Mesenteric fat pad (tissue), 1 donor: Measurements from ENCODE around the gene PPP2R3B. TPM values are rescaled to one million over a fixed set of nuclear protein-coding genes. Genes with fewer than 3 reads are reported as not detected.

Source experiments
- DNase-seq: peaks from one replicate; pipeline ENCODE4 v3.0.0-alpha.2; 2020; ENCODE audit warnings: low spot score
- total RNA-seq: library from RNA; stranded (reverse); fragmentation: NEBNext Ultra II Directional; extraction: Animal tissue kit (Norgen Biotek cat#: 25700); gene quantifications from one replicate; pipeline ENCODE4 v1.2.1, GENCODE V29; 2021
- donor health status: DM: yes; HTN: yes; CAD: no.

The PPP2R3B gene
- total RNA-seq, 1 donor from 2014 or later, result 7.3 TPM

GRCh38 chrX:324664-325063 lies 62.0 kb downstream of the PPP2R3B start:
- DNase-seq, result peak; percentile 41

GRCh38 chrX:323721-324628 lies 62.7 kb downstream of the PPP2R3B start:
- peak; percentile 43 for DNase-seq

DNA sequence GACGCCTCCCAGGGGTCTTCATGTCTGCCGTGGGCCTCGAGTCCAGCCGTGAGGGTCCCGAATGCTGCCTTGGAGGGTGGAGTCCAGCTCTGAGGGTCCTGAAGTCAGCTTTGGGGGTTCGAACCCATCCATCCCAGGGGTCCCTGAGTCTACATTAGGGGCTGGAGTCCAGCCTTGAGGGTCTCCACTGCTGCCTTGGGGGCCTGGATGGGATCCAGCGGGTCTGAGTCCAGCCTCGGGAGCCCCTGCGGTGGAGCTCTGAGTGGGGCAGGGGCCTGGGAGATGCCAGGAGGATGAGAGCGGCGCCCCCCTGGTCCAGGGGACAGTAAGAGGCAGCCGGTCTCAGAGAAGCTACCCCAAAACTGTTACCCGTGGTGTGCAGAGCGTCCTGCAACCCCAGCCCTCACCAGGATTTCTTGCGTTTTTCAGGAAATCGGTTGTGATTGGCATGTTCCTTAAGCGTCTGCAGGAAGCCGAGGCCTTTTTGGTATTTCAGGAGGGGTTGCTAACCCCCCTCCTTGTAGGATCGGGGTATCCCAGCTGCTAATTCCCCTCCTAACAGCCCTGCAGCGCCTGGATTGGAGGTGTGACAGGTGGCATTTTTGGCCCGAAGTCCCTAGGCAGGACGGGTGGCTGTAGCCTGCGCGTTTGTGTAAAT lies 66.5 kb downstream of the PPP2R3B start:
- DNase-seq, result peak; percentile 78

- DNase-seq, result peak; percentile 88
These were observed 67.1 kb downstream of the PPP2R3B start for GRCh38 chrX:319579-320125.

DNA sequence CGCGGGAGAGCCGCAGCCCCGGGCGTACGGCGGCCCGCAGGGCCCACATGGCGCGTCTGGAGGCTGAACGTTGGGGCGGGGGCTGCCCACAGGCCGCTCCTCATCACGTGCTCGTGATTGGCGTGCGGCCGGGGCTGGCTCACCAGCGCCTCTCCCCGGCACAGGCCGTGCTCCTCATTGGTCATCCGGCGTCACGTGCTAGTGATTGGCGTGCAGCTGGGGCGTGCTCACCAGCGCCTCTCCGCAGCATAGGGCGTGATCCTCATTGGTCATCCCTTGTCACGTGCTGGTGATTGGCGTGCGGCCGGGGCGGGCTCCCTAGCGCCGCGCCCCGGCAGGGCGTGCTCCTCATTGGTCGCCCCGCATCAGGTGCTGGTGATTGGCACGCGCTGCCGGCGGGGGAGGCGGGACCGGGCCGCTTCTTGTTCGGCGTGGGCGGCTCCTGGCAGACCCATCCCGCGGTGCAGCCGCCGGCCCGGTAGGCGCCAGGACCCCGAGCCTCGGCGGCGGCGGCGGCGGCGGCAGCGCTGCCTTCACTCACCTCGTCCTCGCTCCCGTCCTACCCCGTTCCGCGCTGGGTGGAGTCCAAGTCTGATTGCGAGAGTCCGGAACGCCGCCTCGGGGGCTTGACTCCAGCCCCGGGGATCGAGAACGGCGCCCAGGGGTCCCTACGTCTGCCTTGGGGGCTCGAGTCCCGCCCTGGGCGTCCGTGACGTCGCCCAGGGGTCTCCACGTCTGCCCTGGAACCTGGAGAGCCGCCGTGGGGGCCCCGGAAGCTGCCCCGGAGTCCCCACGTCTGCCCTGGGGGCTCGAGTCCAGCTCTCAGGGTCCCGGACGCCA lies 67.7 kb downstream of the PPP2R3B start, which contains the start of gene GTPBP6:
GTPBP6 (minus strand) TSS at position 58 of the 840 bp plus-strand sequence; CDS start at position 49, 9 bp downstream.
- peak; percentile 100 for DNase-seq

DNA sequence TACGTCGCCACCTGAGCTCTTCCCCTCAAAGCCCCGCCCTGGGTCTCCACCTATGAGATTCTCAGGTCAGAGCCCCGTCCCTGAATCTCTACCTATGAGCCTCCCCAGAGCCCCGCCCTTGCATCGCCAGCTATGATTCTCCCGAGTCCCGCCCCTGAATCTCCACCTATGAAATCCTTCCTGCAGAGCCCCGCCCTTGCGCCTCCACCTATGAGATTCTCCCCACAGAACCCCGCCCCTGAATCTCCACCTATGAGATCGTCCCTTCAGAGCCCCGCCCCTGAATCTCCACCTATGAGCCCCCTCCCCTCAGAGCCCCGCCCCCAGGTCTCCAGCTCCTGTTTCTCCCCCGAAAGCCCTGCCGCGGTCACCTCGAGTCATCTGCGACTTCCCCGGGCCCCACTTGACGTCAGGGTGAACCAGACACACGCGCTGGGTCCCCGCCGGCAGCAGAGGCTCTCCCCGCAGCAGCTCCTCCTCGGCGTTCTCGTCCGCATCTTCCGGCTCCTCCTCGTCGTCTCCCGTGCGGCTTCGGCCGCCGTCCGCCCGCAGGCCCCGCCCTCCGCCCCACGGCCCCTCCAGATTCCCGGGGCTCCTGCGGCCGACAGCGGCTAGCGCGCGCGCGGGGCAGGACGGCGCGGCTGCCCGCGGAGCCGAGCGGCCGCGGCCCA lies 68.5 kb downstream of the PPP2R3B start:
- DNase-seq, result peak; percentile 97

- no peak for DNase-seq
These were observed 69.2 kb downstream of the PPP2R3B start for GRCh38 chrX:317424-318067.

DNA sequence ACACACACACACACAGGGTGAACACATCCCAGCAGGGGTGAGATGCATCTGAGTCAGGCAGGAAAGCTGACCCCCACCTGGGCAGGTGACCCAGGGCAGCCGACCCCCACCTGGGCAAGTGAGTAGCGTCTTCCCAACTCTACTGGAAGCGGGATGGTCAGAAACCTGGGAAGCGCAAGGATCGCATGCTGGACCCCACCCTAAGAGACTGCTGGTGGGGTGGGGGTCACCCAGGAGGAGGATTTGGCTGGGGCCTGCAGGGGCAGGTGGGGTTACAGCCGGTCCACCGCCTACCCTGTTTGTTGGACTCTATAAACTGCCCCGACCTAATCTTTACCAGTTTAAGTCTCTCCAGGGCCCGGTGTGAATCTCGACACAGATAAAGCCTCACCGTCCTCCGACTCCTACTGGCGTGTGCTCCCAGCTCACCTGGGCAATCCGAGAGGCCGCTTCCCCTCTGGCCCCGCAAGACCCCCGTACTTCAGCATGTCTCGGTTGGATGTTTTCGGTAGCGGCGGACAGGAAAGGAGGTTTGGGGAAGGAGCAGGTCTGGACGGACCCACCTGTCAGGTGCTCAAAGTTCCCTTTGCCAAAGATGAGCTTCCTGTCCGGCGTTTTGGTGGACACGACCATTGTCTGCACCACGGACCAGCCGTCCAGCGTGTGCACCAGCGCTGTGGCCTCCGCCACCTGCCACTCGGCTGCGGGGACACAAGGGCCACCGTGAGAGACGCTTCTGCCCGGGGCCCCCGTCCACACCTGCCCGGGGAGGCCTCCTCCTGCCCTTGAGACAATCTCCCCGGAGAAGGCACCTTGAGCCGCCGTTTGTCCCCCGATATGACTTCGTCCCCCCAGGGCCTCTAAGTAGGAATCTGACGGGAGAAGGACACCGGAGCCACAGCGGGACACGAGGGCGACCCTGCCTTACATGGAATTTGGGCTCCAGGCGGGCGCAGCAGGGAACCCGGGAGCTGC lies 70.1 kb downstream of the PPP2R3B start:
- DNase-seq, result no peak

- no peak for DNase-seq
These were observed 71.7 kb downstream of the PPP2R3B start for GRCh38 chrX:314781-315595.

DNA sequence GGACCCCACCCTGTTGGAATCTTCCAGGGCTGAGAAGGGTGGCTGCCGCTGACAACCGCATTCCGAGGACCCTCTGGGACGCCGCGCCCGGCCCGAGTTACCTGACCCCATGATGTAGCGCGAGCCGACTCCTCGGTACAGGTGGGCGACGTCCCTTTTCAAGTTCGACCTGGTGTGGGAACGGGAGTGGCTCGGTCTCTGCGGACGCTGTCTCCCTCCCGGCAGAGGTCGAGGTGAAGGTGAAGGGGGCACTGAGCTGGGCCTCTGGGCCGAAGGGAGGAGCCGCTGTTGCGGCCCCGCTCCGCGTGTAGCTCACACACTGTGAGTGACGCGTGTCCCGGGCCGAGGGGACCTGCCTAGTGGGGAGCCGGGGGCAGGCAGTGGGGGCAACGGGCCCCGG lies 72.7 kb downstream of the PPP2R3B start:
- DNase-seq, result no peak

DNA sequence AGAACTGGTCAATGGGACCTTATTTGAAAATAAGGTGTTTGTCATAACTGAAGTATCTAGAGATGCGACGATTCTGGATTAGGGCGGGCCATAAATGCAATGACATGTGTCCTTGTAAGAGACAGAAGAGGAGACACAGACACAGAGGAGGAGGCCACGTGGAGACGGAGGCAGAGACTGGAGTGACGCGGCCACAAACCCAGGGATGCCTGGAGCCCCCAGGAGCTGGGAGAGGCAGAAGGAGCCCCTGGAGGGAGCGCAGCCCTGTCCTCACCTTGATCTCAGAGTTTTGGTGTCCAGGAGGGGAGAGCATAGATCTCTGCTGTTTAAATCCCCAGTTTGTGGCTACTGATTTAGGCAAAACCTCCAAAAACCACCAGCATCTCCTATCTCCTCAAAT lies 73.2 kb downstream of the PPP2R3B start:
- DNase-seq, result no peak

DNA sequence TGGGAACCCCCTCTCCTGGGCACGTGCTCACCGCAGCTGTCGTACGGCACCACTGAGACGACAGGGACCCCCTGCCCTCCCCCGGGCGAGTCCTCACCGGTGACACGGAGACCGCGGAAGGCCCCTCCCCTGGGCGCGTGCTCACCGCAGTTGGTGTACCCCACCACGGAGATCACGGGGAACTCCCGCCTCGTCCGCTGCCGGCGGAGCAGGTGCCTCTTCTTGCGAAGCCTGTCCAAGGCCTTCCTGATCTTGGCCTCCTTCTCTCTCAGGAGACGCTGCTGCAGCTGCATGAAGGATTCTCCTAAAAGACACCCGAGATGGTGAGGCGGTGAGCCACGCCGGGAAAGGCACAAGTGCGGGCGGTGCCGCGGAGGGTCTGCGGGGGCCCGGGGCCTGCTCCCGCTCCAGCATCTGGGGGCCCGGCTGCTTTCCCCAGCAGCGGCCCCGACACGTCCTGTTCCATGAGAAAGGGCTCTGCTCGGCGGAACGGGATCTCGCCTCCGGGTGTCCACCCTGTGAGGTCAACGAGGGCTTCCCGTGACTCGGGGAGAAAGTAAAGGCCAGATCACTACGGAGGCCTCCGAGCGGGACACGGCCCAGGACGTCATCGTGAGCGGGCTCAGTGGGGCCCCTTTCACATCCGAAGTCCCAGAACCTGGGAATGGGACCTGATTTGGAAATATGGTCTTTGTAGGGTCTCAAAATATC lies 73.9 kb downstream of the PPP2R3B start:
- DNase-seq, result no peak

- no peak for DNase-seq
These were observed 75.3 kb downstream of the PPP2R3B start for GRCh38 chrX:311156-312129.

- no peak for DNase-seq
These were observed 76.0 kb downstream of the PPP2R3B start for GRCh38 chrX:310621-311155.

DNA sequence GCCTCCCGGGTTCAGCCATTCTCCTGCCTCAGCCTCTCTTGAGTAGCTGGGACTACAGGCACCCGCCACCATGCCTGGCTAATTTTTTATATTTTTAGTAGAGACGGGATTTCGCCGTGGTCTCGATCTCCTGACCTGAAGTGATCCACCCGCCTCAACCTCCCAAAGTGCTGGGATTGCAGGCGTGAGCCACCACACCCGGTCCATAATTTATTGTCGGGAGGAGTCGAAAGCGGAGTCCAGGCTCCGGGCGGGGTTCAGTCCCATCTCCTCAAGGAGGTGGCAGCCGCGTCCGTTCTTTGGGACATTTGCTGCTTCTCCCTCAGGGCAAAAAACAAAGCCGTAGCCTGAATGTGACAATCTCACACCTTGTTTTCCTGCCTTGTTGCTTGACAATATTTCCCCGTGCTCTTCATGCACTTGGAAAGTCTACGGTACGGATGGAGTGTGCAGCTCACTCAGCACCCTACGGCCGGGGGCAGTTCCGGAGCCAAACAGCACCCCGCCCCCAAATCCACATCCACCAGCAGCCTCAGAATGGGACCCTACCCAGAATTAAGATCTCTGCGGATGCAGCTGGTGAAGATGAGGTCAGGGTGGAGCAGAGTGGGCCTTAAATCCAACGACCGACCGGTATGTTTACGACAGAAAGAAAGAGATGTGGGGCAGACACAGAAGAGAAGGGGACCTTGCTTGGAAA lies 77.7 kb downstream of the PPP2R3B start:
- no peak for DNase-seq
